Stomach (tissue), 9 donors: ENCODE results near the gene COQ3. TPM values are rescaled to one million over a fixed set of nuclear protein-coding genes. Genes with fewer than 3 reads are reported as not detected.

ENCODE experiments used
- DNase-seq, 2 donors: peaks; one replicate each; pipeline versions ENCODE4 v3.0.0 to v3.0.0-alpha.2; 2013 to 2019
- H3K27ac ChIP-seq, 5 donors: fragments of 200-600 bp in 4 of 5; sonication (generic) in 4 of 5; one replicate each; pipeline ENCODE4 v1.5.1; 2013 to 2019; ENCODE audit warnings: mild to moderate bottlenecking in 1 of 5, moderate library complexity in 1 of 5
- H3K27me3 ChIP-seq, 3 donors: fragments of 200-600 bp; sonication (generic); one replicate each; pipeline ENCODE4 v1.5.1; 2017 to 2019; ENCODE audit warnings: mixed run types in 1 of 3
- H3K36me3 ChIP-seq, 4 donors: fragments of 200-600 bp; sonication (generic); 1 replicate in 3 of 4; 2 replicates in 1 of 4; pipeline ENCODE4 v1.5.1; 2016 to 2019
- H3K4me1 ChIP-seq, 4 donors: fragments of 200-600 bp; sonication (generic); one replicate each; pipeline ENCODE4 v1.5.1; 2016 to 2019
- H3K4me3 ChIP-seq, 4 donors: fragments of 200-600 bp; sonication (generic) in 3 of 4; one replicate each; pipeline ENCODE4 v1.5.1; 2016 to 2019; ENCODE audit warnings: mild to moderate bottlenecking in 1 of 4
- H3K9me3 ChIP-seq, 4 donors: fragments of 200-600 bp; sonication (generic); one replicate each; pipeline ENCODE4 v1.5.1; 2016 to 2019
- EP300 ChIP-seq: sonication (generic); formaldehyde crosslinking; IDR thresholded peaks from one replicate; pipeline ENCODE4 v1.6.1; 2017; ENCODE audit warnings: antibody characterized with exemption
- POLR2A ChIP-seq, 4 donors: fragments of 450-650 bp; IDR thresholded peaks; one replicate each; pipeline ENCODE4 v1.6.1; 2016; ENCODE audit warnings: antibody characterized with exemption in 4 of 4, control low read depth in 2 of 4, mild to moderate bottlenecking in 1 of 4, moderate library complexity in 1 of 4
- POLR2AphosphoS5 ChIP-seq, 3 donors: sonication (generic); formaldehyde crosslinking; IDR thresholded peaks; one replicate each; pipeline ENCODE4 v1.6.1; 2016; ENCODE audit warnings: antibody characterized with exemption in 3 of 3
- WGBS, 5 donors: extraction: QIAGEN DNeasy Blood & Tissue Kit in 3 of 5; methylation state at CpG; one replicate each; pipeline versions ENCODE4 v1.1.5 to v1.1.7; 2013 to 2018; 5-methylcytosine and 5-hydroxymethylcytosine counted together
- intact Hi-C: fragments of 100-400 bp; cut with DNase I; formaldehyde crosslinking; loops from one replicate; pipeline ENCODE4 v1.15.1; 2023; ENCODE audit warnings: low total_unique reads
- polyA plus RNA-seq, 3 donors: library from polyadenylated mRNA; stranded (reverse); fragments of 200-250 nt; gene quantifications; one replicate each; pipeline ENCODE4 v1.2.3, GENCODE V29; 2013
- total RNA-seq, 5 donors: library from RNA; depleted of rRNA; stranded (reverse); fragments of >200 nt; gene quantifications; one replicate each; pipeline versions ENCODE4 v1.1.0 to v1.2.3, GENCODE V29; 2014 to 2016
- TF ChIP-seq, protein P1 (sequence below), 7 experiments: fragments of 450-650 bp in 4 of 7; fragments of 200-600 bp in 3 of 7; sonication (generic) in 3 of 7; IDR thresholded peaks; one replicate each; pipeline ENCODE4 v1.5.1; 2016 to 2019; ENCODE audit warnings: antibody characterized with exemption in 7 of 7, control low read depth in 2 of 7, mild to moderate bottlenecking in 1 of 7
- donor health status: healthy with polysubstance abuse.
- donor health status: Bipolar disorder and iron deficiency.
- donor health status: healthy.

The COQ3 gene
- total and polyA plus RNA-seq, 8 donors, result 0.58 to 11.4 (median 6.5) TPM; not detected in 2

DNA sequence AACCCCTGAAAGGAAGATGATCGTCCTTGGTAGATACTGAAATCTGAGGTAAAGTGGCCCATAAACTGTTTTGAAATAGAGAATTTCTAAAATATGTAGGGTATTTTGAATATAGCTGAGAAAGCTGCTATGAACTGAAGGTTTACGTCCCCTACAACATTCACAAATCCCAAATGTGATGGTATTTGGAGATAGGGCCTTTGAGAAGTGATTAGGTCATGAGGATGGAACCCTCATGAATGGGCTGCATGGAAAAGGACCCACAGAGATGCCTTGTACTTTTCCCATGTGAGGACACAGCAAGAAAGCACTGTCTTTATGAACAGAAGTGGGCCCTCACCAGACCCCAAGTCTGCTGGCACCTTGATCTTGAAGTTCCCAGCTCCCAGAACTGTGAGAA is 37.9 kb upstream of the COQ3 start:
- no peak for DNase-seq
- peaks cover 5 to 28% (median 8%) of the 10 kb centered on the region in 4 donors for H3K4me1 ChIP-seq
- H3K27me3 ChIP-seq, result no peaks in the 10 kb centered on the region
- no peak overlapping the region for H3K27ac ChIP-seq
- H3K36me3 ChIP-seq, result peaks cover 0 to 27% (median 18%) of the 10 kb centered on the region in 4 donors
- WGBS, 5 donors, result 93 to 97% (median 95%) methylated on average over 2 of the region's 2 CpGs
- TF ChIP-seq POLR2A (IDR thresholded peaks at IDR 0.05) (no peak), EP300 (no peak), POLR2AphosphoS5 (IDR thresholded peaks at IDR 0.05) (no peak)
- TF ChIP-seq, protein P1, sequence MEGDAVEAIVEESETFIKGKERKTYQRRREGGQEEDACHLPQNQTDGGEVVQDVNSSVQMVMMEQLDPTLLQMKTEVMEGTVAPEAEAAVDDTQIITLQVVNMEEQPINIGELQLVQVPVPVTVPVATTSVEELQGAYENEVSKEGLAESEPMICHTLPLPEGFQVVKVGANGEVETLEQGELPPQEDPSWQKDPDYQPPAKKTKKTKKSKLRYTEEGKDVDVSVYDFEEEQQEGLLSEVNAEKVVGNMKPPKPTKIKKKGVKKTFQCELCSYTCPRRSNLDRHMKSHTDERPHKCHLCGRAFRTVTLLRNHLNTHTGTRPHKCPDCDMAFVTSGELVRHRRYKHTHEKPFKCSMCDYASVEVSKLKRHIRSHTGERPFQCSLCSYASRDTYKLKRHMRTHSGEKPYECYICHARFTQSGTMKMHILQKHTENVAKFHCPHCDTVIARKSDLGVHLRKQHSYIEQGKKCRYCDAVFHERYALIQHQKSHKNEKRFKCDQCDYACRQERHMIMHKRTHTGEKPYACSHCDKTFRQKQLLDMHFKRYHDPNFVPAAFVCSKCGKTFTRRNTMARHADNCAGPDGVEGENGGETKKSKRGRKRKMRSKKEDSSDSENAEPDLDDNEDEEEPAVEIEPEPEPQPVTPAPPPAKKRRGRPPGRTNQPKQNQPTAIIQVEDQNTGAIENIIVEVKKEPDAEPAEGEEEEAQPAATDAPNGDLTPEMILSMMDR (IDR thresholded peaks at IDR 0.05), result no peak
- H3K4me3 ChIP-seq, result no peak overlapping the region
- H3K9me3 ChIP-seq, result no peaks in the 10 kb centered on the region
- intact Hi-C loops, result no loop called here

- no peak for DNase-seq
- Histone ChIP-seq H3K9me3 (no peaks in the 10 kb centered on the region), H3K4me3 (no peak overlapping the region), H3K4me1 (peaks cover 26 to 41% (median 30%) of the 10 kb centered on the region in 4 donors), H3K27me3 (no peaks in the 10 kb centered on the region), H3K36me3 (peaks cover 0 to 21% (median 15%) of the 10 kb centered on the region in 4 donors), H3K27ac (no peak overlapping the region)
- intact Hi-C loops, result no loop called here
- TF ChIP-seq, protein P1 (IDR thresholded peaks at IDR 0.05), result no peak
- TF ChIP-seq POLR2AphosphoS5 (IDR thresholded peaks at IDR 0.05), result no peak
- TF ChIP-seq EP300, result no peak
- no peak for TF ChIP-seq POLR2A (IDR thresholded peaks at IDR 0.05)
- WGBS, 5 donors, result 97 to 99% (median 97%) methylated on average over 5 of the region's 5 CpGs
These were observed 34.0 kb upstream of the COQ3 start for GRCh38 chr6:99427988-99428387.

DNA sequence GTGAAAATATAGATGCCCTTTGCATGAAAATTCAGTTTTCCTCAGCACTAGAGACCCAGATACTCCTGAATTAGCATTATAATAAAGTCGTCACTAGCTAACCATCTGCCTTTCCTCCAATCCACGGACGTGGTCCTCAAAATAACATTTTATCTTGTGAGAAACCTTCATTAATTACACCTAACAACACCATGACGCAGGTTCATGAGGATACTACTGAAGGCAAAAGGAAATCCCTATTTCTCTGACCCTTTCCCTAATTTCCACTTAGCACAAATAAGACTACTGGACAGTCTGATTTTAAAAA is 32.4 kb upstream of the COQ3 start:
- 21 to 35% (median 28%) methylated on average over 4 of the region's 4 CpGs for WGBS, 5 donors
- no peak for TF ChIP-seq POLR2A (IDR thresholded peaks at IDR 0.05)
- TF ChIP-seq, protein P1 (IDR thresholded peaks at IDR 0.05), result no peak
- no peak for TF ChIP-seq EP300
- TF ChIP-seq POLR2AphosphoS5 (IDR thresholded peaks at IDR 0.05), result no peak
- Histone ChIP-seq H3K9me3 (no peaks in the 10 kb centered on the region), H3K36me3 (peaks cover 0 to 10% (median 8%) of the 10 kb centered on the region in 4 donors), H3K4me3 (peak overlapping the region; percentile 60 to 81 (median 76)), H3K27ac (peak overlapping the region in 4 of 5 donors; percentile 94 to 99 (median 98)), H3K4me1 (peaks cover 39 to 57% (median 45%) of the 10 kb centered on the region in 4 donors), H3K27me3 (no peaks in the 10 kb centered on the region)
- intact Hi-C loops, result no loop called here
- DNase-seq, result no peak

DNA sequence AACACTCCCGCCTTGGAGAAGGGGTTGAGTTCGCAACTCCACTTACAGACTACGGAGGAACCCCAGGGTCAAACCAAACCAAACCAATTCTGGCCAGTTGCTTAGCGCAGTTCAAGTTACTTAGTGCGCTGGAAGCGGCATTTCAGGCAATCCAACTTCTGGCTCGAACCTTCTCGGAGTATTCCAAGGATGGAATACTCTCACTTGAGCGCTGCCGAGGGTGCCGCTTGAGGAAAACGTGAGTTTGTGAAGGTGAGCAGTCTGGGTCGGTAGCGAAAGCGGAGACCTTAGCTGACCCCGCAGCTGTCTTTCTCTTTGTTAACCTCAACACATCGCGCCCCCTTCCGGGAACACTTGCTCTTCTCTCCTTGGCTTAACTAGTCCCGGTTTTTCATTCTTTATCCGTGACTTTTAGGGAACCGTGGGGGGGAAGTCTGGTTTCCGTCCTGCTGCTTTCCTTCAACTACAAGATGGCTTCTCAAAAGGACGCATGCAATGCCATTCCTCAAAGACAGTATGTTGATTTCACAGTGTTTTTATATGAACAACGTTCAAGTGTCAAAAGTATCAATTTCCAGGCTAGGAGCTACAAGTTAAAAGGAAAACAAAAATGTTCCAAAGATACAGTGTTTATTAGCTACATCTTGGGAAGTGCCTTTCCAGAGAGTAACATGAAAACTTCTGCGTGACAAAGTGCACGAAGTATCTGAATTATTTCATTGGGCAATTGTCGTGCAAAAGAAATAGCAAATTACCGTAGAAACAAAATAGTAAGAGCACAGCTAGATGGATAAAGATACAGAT is 31.9 kb upstream of the COQ3 start:
- WGBS, 5 donors, result 1 to 3% (median 2%) methylated on average over 29 of the region's 29 CpGs
- Histone ChIP-seq H3K27me3 (no peaks in the 10 kb centered on the region), H3K9me3 (no peaks in the 10 kb centered on the region), H3K4me1 (peaks cover 43 to 62% (median 50%) of the 10 kb centered on the region in 4 donors), H3K27ac (peak overlapping the region; percentile 94 to 99 (median 98)), H3K4me3 (peak overlapping the region; percentile 60 to 81 (median 76)), H3K36me3 (peaks cover 0 to 4% (median 3%) of the 10 kb centered on the region in 4 donors)
- TF ChIP-seq, protein P1 (IDR thresholded peaks at IDR 0.05), result peak in 3 of 7 experiments; percentile 6 to 30 (median 29)
- TF ChIP-seq EP300, result no peak
- peak in 1 of 3 donors; percentile 28 for TF ChIP-seq POLR2AphosphoS5 (IDR thresholded peaks at IDR 0.05)
- intact Hi-C loops, result no loop called here
- peak; percentile 73 to 93 for DNase-seq
